ENCODE measurements around the gene LILRB4. TPM values are rescaled to one million over a fixed set of nuclear protein-coding genes. Genes with fewer than 3 reads are reported as not detected.
"Not testable (repeated sequence)": the region's sequence is repeated elsewhere in the genome, so short reads cannot be mapped to it uniquely, and the experiment has no call there.

The LILRB4 gene
- total and polyA plus RNA-seq, 10 donors: 11.2 to 40.3 (median 24.8) TPM

- 58 to 74% (median 72%) methylated on average over 4 of the region's 4 CpGs for WGBS, 5 donors
- H3K36me3 ChIP-seq: no peaks in the 10 kb centered on the region
- H3K27ac ChIP-seq: peak overlapping the region in 4 of 8 donors; percentile 80 to 86 (median 82)
- peaks cover 0 to under 1% (median 0%) of the 10 kb centered on the region in 8 donors for H3K9me3 ChIP-seq
- peaks cover 0 to 71% (median 24%) of the 10 kb centered on the region in 6 donors for H3K4me1 ChIP-seq
- intact Hi-C loops (cut with DNase I; ENCODE audit: low total_unique reads): no loop called here
- TF ChIP-seq CTCF (IDR thresholded peaks at IDR 0.05 in 8 of 11, conservative IDR thresholded peaks at IDR 0.05 in 3 of 11) (no peak), POLR2AphosphoS5 (IDR thresholded peaks at IDR 0.05) (no peak), POLR2A (IDR thresholded peaks at IDR 0.05) (no peak)
- DNase-seq: no peak
- no peaks in the 10 kb centered on the region for H3K27me3 ChIP-seq (replicated peaks in 1 of 7)
- H3K4me3 ChIP-seq: peak overlapping the region in 6 of 8 donors; percentile 7 to 68 (median 26)
Measured at GRCh38 chr19:54620464-54620863, 42.3 kb upstream of the LILRB4 start.

- no peak for DNase-seq
- no peak for TF ChIP-seq POLR2AphosphoS5 (IDR thresholded peaks at IDR 0.05)
- TF ChIP-seq POLR2A (IDR thresholded peaks at IDR 0.05): no peak
- TF ChIP-seq CTCF (IDR thresholded peaks at IDR 0.05 in 8 of 11, conservative IDR thresholded peaks at IDR 0.05 in 3 of 11): no peak
- Histone ChIP-seq H3K9me3 (peaks cover 0 to 4% (median 0%) of the 10 kb centered on the region in 8 donors), H3K27ac (peak overlapping the region in 7 of 8 donors; percentile 31 to 91 (median 62)), H3K36me3 (peaks cover 0 to 9% (median 0%) of the 10 kb centered on the region in 6 donors), H3K27me3 (replicated peaks in 1 of 7) (no peaks in the 10 kb centered on the region), H3K4me3 (peak overlapping the region in 4 of 8 donors; percentile 6 to 49 (median 23)), H3K4me1 (peaks cover 0 to 74% (median 19%) of the 10 kb centered on the region in 6 donors)
- intact Hi-C loops (cut with DNase I; ENCODE audit: low total_unique reads): no loop called here
- 50 to 67% (median 65%) methylated on average over 4 of the region's 4 CpGs for WGBS, 5 donors
Measured at GRCh38 chr19:54622431-54622830, 40.4 kb upstream of the LILRB4 start.

GRCh38 chr19:54624234-54624633 lies 38.6 kb upstream of the LILRB4 start:
- Histone ChIP-seq H3K27ac (peak overlapping the region in 7 of 8 donors; percentile 26 to 91 (median 81)), H3K4me3 (peak overlapping the region in 3 of 8 donors; percentile 10 to 49 (median 12)), H3K36me3 (peaks cover 0 to 14% (median 0%) of the 10 kb centered on the region in 6 donors), H3K4me1 (peaks cover 0 to 92% (median 30%) of the 10 kb centered on the region in 6 donors)
- H3K9me3 ChIP-seq; H3K27me3 ChIP-seq (replicated peaks in 1 of 7); intact Hi-C loops (cut with DNase I; ENCODE audit: low total_unique reads); DNase-seq: not testable (repeated sequence)
- WGBS, 5 donors: 46 to 72% (median 55%) methylated on average over 2 to 10 of the region's 10 CpGs

- Histone ChIP-seq H3K4me1 (peaks cover 0 to 93% (median 38%) of the 10 kb centered on the region in 6 donors), H3K36me3 (peaks cover 0 to 14% (median 0%) of the 10 kb centered on the region in 6 donors), H3K27me3 (replicated peaks in 1 of 7) (peaks cover 0 to 11% (median 0%) of the 10 kb centered on the region in 7 donors), H3K27ac (peak overlapping the region in 5 of 8 donors; percentile 69 to 91 (median 83)), H3K4me3 (peak overlapping the region in 1 of 8 donors; percentile 49)
- peak; percentile 28 to 57 (median 40) for TF ChIP-seq POLR2AphosphoS5 (IDR thresholded peaks at IDR 0.05)
- 45 to 86% (median 53%) methylated on average over 6 to 12 of the region's 15 CpGs for WGBS, 5 donors
- H3K9me3 ChIP-seq; intact Hi-C loops (cut with DNase I; ENCODE audit: low total_unique reads): not testable (repeated sequence)
- DNase-seq: peak; percentile 74
Measured at GRCh38 chr19:54624934-54625730, 37.7 kb upstream of the LILRB4 start.

- no peak overlapping the region for H3K4me3 ChIP-seq
- peaks cover 0 to 4% (median 0%) of the 10 kb centered on the region in 8 donors for H3K9me3 ChIP-seq
- peaks cover 0 to 17% (median 0%) of the 10 kb centered on the region in 6 donors for H3K36me3 ChIP-seq
- peaks cover 0 to 11% (median 0%) of the 10 kb centered on the region in 7 donors for H3K27me3 ChIP-seq (replicated peaks in 1 of 7)
- TF ChIP-seq POLR2A (IDR thresholded peaks at IDR 0.05): no peak
- TF ChIP-seq CTCF (IDR thresholded peaks at IDR 0.05 in 8 of 11, conservative IDR thresholded peaks at IDR 0.05 in 3 of 11): no peak
- no peak for TF ChIP-seq POLR2AphosphoS5 (IDR thresholded peaks at IDR 0.05)
- peak overlapping the region in 1 of 8 donors; percentile 62 for H3K27ac ChIP-seq
- peak; percentile 69 for DNase-seq
- peaks cover 0 to 92% (median 41%) of the 10 kb centered on the region in 6 donors for H3K4me1 ChIP-seq
- intact Hi-C loops (cut with DNase I; ENCODE audit: low total_unique reads): no loop called here
- 78 to 92% (median 88%) methylated on average over 8 of the region's 8 CpGs for WGBS, 5 donors
Measured at GRCh38 chr19:54626757-54627156, 36.0 kb upstream of the LILRB4 start.

- H3K27ac ChIP-seq: peak overlapping the region in 3 of 8 donors; percentile 18 to 62 (median 34)
- peaks cover 0 to 29% (median under 1%) of the 10 kb centered on the region in 6 donors for H3K36me3 ChIP-seq
- H3K9me3 ChIP-seq; H3K4me3 ChIP-seq; intact Hi-C loops (cut with DNase I; ENCODE audit: low total_unique reads); DNase-seq: not testable (repeated sequence)
- H3K27me3 ChIP-seq (replicated peaks in 1 of 7): peaks cover 0 to 13% (median 0%) of the 10 kb centered on the region in 7 donors
- WGBS, 5 donors: 45 to 77% (median 68%) methylated on average over 4 of the region's 4 CpGs
- H3K4me1 ChIP-seq: peaks cover 0 to 85% (median 38%) of the 10 kb centered on the region in 6 donors
Measured at GRCh38 chr19:54627912-54628311, 34.9 kb upstream of the LILRB4 start.

Data from spleen (tissue), 11 donors.